ENCODE data around the gene GBF1.

- TF ChIP-seq POLR2A (IDR thresholded peaks at IDR 0.05) (no peak), CTCF (IDR thresholded peaks at IDR 0.05) (no peak)
Observed at GRCh38 chr10:102246261-102246660, 929 bp downstream of the GBF1 start.

All from thyroid gland (tissue), 4 donors.